ENCODE measurements around the gene MED9. TPM values are rescaled to one million over a fixed set of nuclear protein-coding genes. Genes with fewer than 3 reads are reported as not detected.

MED9 gene
- total and polyA plus RNA-seq, 10 of the 15 experiments (the other 5 are each of a cell fraction or from before 2014, with no cell fraction given), result 1.5 to 22.4 (median 14.8) TPM

DNA sequence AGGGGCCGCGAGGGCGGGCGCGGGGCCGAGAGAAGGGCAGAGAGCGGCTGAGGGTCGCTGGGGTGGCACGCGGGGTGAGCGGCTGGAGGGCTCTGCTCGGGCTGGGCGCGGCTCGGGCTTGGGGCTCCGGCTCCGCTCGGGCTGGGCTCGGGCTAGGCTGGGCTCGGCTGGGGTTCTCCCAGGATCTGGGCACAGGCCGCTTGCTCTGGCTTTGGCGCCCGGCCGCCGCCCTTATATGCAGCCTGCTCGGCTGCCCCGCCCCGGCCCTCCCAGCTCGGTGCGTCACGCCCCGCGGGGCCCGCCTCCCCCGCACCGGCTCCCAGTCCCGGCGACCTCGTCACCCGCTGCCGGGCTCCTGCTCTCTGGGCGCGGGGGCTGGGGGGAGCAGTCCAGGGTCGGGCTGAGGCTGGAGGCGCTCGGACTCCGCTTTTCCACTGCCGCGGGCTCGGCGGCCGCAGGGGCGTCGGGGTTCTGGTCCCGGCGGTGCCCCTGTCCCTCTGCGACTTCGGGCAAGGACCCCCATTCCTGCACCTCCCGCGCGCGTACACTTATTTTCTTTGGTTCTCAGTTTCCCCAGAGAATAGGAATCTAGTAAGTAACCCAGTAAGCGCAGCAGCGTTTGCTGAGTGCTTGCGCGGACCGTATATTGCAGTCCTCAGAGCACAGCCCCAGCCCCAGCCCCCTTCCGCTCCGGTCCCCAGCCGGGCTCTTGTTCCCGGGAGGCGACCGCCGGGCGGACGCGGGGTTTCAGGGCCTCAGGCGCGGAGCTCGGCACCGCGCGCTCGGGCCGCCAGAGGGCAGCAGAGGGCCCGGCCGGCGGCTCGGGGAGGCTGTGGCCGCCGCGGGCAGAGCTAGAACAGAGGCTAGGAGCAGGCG lies 19.6 kb downstream of the MED9 start, which contains the start of gene RASD1 (continued):
- TF ChIP-seq ZBTB40 (IDR thresholded peaks at IDR 0.05; ENCODE audit: borderline replicate concordance) (no peak), PML (IDR thresholded peaks at IDR 0.05; ENCODE audit: low read length) (no peak), SMARCA5 (IDR thresholded peaks at IDR 0.05) (peak; percentile 64; the same call in 1 of the 2 replicates), GABPA (IDR thresholded peaks at IDR 0.05; ENCODE audit: low read depth) (no peak), TCF12 (IDR thresholded peaks at IDR 0.05; ENCODE audit: low read depth, low read length) (0 out of 2 replicates have a peak, but pooled peaks have one; percentile 14), SMC3 (IDR thresholded peaks at IDR 0.05; ENCODE audit: borderline replicate concordance, low read length) (peak; percentile 74), CREM (IDR thresholded peaks at IDR 0.05; ENCODE audit: low read depth) (no peak), WRNIP1 (IDR thresholded peaks at IDR 0.05; ENCODE audit: borderline replicate concordance, low read depth, low read length) (no peak), SMAD1 (IDR thresholded peaks at IDR 0.05; ENCODE audit: low read depth, partially characterized antibody) (no peak), ZZZ3 (IDR thresholded peaks at IDR 0.05; ENCODE audit: control insufficient read depth, insufficient read length, low read depth) (no peak), RB1 (IDR thresholded peaks at IDR 0.05; ENCODE audit: borderline replicate concordance) (peak; percentile 47; the same call in 1 of the 2 replicates), RELB (IDR thresholded peaks at IDR 0.05; ENCODE audit: low read depth) (no peak), PKNOX1 (IDR thresholded peaks at IDR 0.05) (no peak), FOS (IDR thresholded peaks at IDR 0.05; ENCODE audit: borderline replicate concordance, extremely low read depth, insufficient read length) (no peak)
- TF ChIP-seq, protein P1, sequence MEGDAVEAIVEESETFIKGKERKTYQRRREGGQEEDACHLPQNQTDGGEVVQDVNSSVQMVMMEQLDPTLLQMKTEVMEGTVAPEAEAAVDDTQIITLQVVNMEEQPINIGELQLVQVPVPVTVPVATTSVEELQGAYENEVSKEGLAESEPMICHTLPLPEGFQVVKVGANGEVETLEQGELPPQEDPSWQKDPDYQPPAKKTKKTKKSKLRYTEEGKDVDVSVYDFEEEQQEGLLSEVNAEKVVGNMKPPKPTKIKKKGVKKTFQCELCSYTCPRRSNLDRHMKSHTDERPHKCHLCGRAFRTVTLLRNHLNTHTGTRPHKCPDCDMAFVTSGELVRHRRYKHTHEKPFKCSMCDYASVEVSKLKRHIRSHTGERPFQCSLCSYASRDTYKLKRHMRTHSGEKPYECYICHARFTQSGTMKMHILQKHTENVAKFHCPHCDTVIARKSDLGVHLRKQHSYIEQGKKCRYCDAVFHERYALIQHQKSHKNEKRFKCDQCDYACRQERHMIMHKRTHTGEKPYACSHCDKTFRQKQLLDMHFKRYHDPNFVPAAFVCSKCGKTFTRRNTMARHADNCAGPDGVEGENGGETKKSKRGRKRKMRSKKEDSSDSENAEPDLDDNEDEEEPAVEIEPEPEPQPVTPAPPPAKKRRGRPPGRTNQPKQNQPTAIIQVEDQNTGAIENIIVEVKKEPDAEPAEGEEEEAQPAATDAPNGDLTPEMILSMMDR (IDR thresholded peaks at IDR 0.05 in 2 of 3, conservative IDR thresholded peaks at IDR 0.05 in 1 of 3; ENCODE audit: control insufficient read depth in 2 of 3, extremely low read depth in 1 of 3, insufficient read depth in 1 of 3, low read depth in 3 of 3, low read length in 3 of 3), result peak; percentile 74 to 86 (median 79); a peak in 5 of 6 replicates
